Activated naive CD8-positive, alpha-beta T cell treated with anti-CD3 and anti-CD28 coated beads, Interleukin-2, amount 50 U/mL, for 16 hours (primary cell): Measurements from ENCODE around the gene CASP9.
"Not testable (repeated sequence)": the region's sequence is repeated elsewhere in the genome, so short reads cannot be mapped to it uniquely, and the experiment has no call there.

ENCODE experiments used
- DNase-seq: peaks from one replicate; pipeline ENCODE4 v3.0.0-alpha.2; 2020; ENCODE audit warnings: low read depth, low spot score

Gene CASP9

GRCh38 chr1:15469361-15469760, 54.7 kb downstream of the CASP9 start:
- no peak for DNase-seq

GRCh38 chr1:15468145-15468544, 55.9 kb downstream of the CASP9 start:
- no peak for DNase-seq

GRCh38 chr1:15466955-15467625, 56.9 kb downstream of the CASP9 start:
- not testable (repeated sequence) for DNase-seq

- no peak for DNase-seq
These were observed 58.3 kb downstream of the CASP9 start for GRCh38 chr1:15465674-15466073.

- DNase-seq: not testable (repeated sequence)
These were observed 60.1 kb downstream of the CASP9 start for GRCh38 chr1:15463926-15464322.

GRCh38 chr1:15463064-15463800, 60.8 kb downstream of the CASP9 start:
- DNase-seq: not testable (repeated sequence)

- no peak for DNase-seq
These were observed 63.3 kb downstream of the CASP9 start for GRCh38 chr1:15460708-15461095.

GRCh38 chr1:15459771-15460707, 64.0 kb downstream of the CASP9 start:
- DNase-seq: no peak

- DNase-seq: not testable (repeated sequence)
These were observed 65.6 kb downstream of the CASP9 start for GRCh38 chr1:15458388-15458787.

GRCh38 chr1:15457585-15457984, 66.4 kb downstream of the CASP9 start:
- DNase-seq: no peak

- no peak for DNase-seq
These were observed 67.6 kb downstream of the CASP9 start, which contains the start of gene CELA2A for GRCh38 chr1:15456313-15456954. Gene CELA2A, plus strand, starts transcription at chr1:15456732. Its CDS starts 22 bp downstream, at chr1:15456754.

GRCh38 chr1:15455522-15455921, 68.5 kb downstream of the CASP9 start:
- no peak for DNase-seq

- no peak for DNase-seq
These were observed 69.8 kb downstream of the CASP9 start for GRCh38 chr1:15454256-15454655.

GRCh38 chr1:15453734-15454133, 70.3 kb downstream of the CASP9 start:
- no peak for DNase-seq

GRCh38 chr1:15452866-15453571, 71.0 kb downstream of the CASP9 start:
- no peak for DNase-seq

- no peak for DNase-seq
These were observed 71.8 kb downstream of the CASP9 start for GRCh38 chr1:15452216-15452615.

- no peak for DNase-seq
These were observed 72.8 kb downstream of the CASP9 start for GRCh38 chr1:15451014-15451722.

- DNase-seq: no peak
These were observed 74.4 kb downstream of the CASP9 start for GRCh38 chr1:15449567-15449966.

GRCh38 chr1:15448877-15449462, 75.0 kb downstream of the CASP9 start:
- no peak for DNase-seq

GRCh38 chr1:15446212-15446611, 77.8 kb downstream of the CASP9 start:
- no peak for DNase-seq
